Stimulated activated CD4-positive, alpha-beta T cell treated with anti-CD3 and anti-CD28 coated beads, Interleukin-12 subunit alpha, Interleukin-12 subunit beta, amount 100 ng/mL, for 48 hours (primary cell): ENCODE results near the gene HENMT1.

Experiments used
- DNase-seq, 3 donors: peaks; one replicate each; pipeline ENCODE4 v3.0.0-alpha.2; 2020; ENCODE audit warnings: low read depth in 2 of 3, low spot score in 1 of 3

The HENMT1 gene

DNA sequence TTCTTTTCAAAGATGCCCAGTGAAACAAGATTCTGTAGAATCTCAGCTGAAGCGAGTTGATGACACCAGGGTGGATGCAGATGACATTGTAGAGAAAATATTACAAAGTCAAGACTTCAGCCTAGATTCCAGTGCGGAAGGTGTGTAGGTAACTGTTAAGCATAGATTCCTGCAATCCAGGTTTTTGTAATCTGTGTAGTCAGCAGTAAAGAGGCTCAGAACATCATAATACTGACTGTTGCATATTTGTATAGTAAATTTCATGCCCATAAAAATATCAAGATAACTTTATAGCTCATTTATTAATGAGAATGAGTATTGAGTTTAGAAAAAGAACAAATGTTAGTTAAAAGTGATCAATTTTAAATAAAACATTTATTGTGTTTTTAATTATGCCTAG is 32.2 kb downstream of the HENMT1 start:
- no peak for DNase-seq

DNA sequence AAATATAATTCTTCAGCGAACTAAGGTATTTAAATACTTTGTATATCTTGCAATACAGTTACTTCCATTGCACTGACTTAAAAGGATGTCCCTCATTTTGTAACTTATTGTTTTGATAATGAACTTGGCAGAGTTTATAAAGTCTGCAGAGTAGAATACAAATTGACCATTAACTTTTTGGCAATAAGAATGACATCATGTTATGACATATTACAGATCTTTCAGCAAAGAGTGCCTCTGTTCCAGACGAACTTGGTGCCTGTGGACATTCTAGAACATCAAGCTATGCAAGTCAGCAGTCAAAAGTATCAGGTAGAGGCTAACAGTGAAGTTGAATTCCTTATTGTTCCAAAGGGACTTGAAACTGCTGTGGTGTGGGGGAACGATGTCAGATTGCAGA is 32.9 kb downstream of the HENMT1 start:
- no peak for DNase-seq

- DNase-seq = no peak
Observed at GRCh38 chr1:108627256-108627655, 33.6 kb downstream of the HENMT1 start.

DNA sequence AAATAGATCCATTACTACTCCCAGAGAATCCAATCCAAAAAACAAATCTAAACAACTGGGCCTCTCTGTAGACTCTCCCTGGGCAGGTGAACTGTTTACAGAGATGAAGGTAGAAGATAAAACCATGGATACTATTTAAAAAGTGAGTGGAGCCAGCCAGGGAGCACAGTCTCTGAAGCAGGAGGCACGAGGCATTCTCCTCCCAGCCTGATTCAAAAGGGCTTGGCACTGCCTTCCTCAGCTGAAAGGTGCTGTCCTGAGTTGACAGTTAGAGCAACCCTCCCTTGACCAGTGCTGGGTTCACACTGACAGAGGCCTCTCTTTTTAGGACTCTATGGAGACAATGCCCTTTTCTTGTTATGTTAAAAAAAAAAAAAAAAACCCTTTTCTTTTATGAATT is 36.8 kb downstream of the HENMT1 start:
- no peak for DNase-seq

- DNase-seq = no peak
Observed at GRCh38 chr1:108617724-108618056, 43.2 kb downstream of the HENMT1 start.

DNA sequence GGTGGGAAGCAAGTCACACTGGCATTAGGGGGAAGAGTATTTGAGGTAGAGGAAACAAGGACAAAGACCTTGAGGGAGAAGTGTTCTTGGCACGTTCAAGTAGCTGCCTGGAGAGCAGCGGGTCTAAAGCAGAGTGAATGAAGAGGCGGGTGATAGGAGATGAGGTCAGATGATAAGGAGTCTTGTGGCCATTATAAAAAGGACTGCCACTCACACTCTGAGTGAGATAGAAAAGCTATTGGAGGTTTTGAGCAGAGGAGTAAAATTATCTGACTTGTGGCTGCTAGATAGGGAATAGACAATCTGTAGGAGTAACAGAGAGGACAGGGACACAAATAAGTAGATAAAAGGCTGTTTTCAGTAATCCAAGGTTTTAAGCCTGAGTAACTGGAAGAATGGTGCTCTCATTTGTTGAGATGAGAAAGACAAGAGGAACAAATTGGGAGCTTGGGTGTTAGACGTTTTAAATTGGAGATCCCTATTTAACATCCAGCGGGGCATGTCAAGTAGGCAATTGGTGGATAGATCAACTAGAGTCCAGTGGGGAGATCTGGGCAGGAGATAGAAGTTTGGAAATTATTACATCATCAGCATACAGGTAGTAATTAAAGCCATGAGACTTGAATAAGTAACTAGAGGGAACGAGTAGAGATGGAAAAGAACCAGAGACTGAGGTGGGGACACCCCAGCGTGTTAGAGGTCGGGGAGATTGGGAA is 43.7 kb downstream of the HENMT1 start:
- DNase-seq = no peak

DNA sequence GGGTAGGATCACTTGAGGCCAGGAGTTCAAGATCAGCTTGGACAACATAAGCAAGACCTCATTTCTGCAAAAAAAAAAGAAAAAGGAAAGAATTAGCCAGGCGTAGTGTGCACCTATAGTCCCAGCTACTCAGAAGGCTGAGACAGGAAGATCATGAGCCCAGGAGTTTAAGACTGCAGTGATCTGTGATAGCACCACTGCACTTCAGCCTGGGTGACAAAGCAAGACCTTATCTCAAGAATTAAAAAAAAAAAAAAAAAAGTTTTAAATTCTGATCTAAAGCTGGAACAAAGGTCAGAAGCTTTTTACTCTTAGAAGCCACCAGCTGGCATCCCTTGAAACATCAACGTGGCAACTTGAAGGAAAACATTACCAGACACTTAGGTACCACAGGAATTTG is 45.3 kb downstream of the HENMT1 start:
- no peak for DNase-seq

- DNase-seq = no peak
Observed at GRCh38 chr1:108612496-108612895, 48.4 kb downstream of the HENMT1 start.

DNA sequence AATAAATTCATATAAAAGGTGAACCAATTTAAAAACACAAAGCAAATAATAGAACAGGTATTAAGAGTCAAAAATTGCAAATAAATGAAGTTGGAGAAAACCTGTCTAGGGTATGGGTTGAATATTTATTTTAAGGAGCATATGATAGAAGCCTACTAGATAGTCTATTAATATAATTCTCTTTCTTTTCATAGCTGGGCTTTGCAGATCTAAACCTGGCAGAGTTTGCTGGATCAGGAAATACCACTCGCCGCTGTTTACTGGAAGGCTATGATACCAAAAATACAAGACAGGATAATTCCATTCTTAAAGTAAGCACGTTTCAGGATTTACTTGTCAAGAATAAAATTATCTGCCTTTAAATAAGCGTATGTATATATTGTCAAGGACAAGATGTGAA is 48.9 kb downstream of the HENMT1 start:
- DNase-seq = no peak

GRCh38 chr1:108610073-108610472 is 50.8 kb downstream of the HENMT1 start:
- no peak for DNase-seq

DNA sequence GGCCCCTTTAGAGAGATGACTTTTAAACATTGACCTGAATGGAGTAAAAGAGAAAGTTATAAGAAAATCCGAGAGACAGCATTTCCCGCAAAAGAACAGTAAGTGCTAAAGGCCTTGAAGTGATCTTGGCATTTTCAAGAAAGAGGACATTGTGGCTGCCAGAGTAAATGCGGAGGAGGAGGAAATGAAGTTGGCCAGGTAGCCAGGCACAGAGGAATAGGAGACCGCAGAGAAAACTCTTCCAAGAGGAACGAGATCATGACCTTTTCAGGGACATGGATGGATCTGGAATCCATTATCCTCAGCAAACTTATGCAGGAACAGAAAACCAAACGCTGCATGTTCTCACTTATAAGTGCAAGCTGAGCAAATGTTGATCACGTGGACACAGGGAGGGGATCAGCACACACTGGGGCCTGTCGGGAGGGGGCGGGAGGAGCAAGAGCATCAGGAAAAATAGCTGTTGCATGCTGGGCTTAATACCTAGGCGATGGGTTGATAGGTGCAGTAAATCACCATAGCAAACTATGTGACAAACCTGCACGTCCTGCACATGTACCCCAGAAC is 51.3 kb downstream of the HENMT1 start:
- DNase-seq = no peak

- DNase-seq = no peak
Observed at GRCh38 chr1:108606478-108606877, 54.4 kb downstream of the HENMT1 start.

- no peak for DNase-seq
Observed at GRCh38 chr1:108605633-108606032, 55.3 kb downstream of the HENMT1 start.

- DNase-seq = no peak
Observed at GRCh38 chr1:108601708-108602410, 59.0 kb downstream of the HENMT1 start.

- no peak for DNase-seq
Observed at GRCh38 chr1:108600504-108600903, 60.4 kb downstream of the HENMT1 start.

DNA sequence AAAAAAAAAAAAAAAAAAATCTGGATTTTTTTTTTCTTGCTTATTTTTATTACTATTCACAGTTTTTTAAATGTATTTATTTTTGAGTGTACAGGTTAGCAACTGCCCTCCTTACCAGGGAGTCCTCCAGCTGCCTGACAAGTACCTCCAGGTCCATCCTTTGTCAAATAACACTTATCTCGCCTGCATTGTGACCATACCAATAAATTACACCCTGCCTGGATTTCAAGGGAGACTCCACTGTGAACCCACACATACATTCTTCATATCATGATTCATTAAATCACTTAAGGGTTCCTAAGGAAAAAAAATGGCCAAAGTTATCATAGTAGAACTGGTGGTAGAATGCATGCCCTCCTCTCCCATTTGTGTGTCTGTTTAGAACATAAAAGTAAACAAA is 62.6 kb downstream of the HENMT1 start:
- no peak for DNase-seq
